ENCODE data around the gene GANC.

GANC gene

GRCh38 chr15:42373274-42373673 lies 100.3 kb downstream of the GANC start:
- in situ Hi-C loops (cut with HindIII; ENCODE audit: low sequenced_read_pairs), result no loop called here

GRCh38 chr15:42373936-42374335 lies 100.9 kb downstream of the GANC start:
- in situ Hi-C loops (cut with HindIII; ENCODE audit: low sequenced_read_pairs), result no loop called here

GRCh38 chr15:42374810-42375209 lies 101.8 kb downstream of the GANC start:
- in situ Hi-C loops (cut with HindIII; ENCODE audit: low sequenced_read_pairs), result no loop called here

GRCh38 chr15:42375252-42375651 lies 102.3 kb downstream of the GANC start:
- in situ Hi-C loops (cut with HindIII; ENCODE audit: low sequenced_read_pairs), result no loop called here

- in situ Hi-C loops (cut with HindIII; ENCODE audit: low sequenced_read_pairs), result no loop called here
Observed at GRCh38 chr15:42375941-42376340, 102.9 kb downstream of the GANC start.

- in situ Hi-C loops (cut with HindIII; ENCODE audit: low sequenced_read_pairs), result no loop called here
Observed at GRCh38 chr15:42378011-42378410, 105.0 kb downstream of the GANC start.

- in situ Hi-C loops (cut with HindIII; ENCODE audit: low sequenced_read_pairs), result no loop called here
Observed at GRCh38 chr15:42384597-42384996, 111.6 kb downstream of the GANC start.

- in situ Hi-C loops (cut with HindIII; ENCODE audit: low sequenced_read_pairs), result no loop called here
Observed at GRCh38 chr15:42385206-42385979, 112.4 kb downstream of the GANC start.

- in situ Hi-C loops (cut with HindIII; ENCODE audit: low sequenced_read_pairs), result no loop called here
Observed at GRCh38 chr15:42385980-42386700, 113.1 kb downstream of the GANC start.

- in situ Hi-C loops (cut with HindIII; ENCODE audit: low sequenced_read_pairs), result no loop called here
Observed at GRCh38 chr15:42387603-42388002, 114.6 kb downstream of the GANC start.

GRCh38 chr15:42392309-42393024 lies 119.5 kb downstream of the GANC start:
- in situ Hi-C loops (cut with HindIII; ENCODE audit: low sequenced_read_pairs), result no loop called here

- in situ Hi-C loops (cut with HindIII; ENCODE audit: low sequenced_read_pairs), result no loop called here
Observed at GRCh38 chr15:42394106-42394505, 121.1 kb downstream of the GANC start.

- in situ Hi-C loops (cut with HindIII; ENCODE audit: low sequenced_read_pairs), result no loop called here
Observed at GRCh38 chr15:42395838-42396237, 122.8 kb downstream of the GANC start.

- in situ Hi-C loops (cut with HindIII; ENCODE audit: low sequenced_read_pairs), result no loop called here
Observed at GRCh38 chr15:42401544-42402454, 128.8 kb downstream of the GANC start.

- in situ Hi-C loops (cut with HindIII; ENCODE audit: low sequenced_read_pairs), result no loop called here
Observed at GRCh38 chr15:42402455-42403205, 129.6 kb downstream of the GANC start.

- in situ Hi-C loops (cut with HindIII; ENCODE audit: low sequenced_read_pairs), result no loop called here
Observed at GRCh38 chr15:42403389-42403788, 130.4 kb downstream of the GANC start.

GRCh38 chr15:42404461-42405235 lies 131.6 kb downstream of the GANC start:
- in situ Hi-C loops (cut with HindIII; ENCODE audit: low sequenced_read_pairs), result loop anchor here (5.0 kb wide), 1 partner anchor 37 kb away; no protein-coding TSS in a partner anchor

GRCh38 chr15:42405863-42406482 lies 133.0 kb downstream of the GANC start:
- in situ Hi-C loops (cut with HindIII; ENCODE audit: low sequenced_read_pairs), result loop anchor here (5.0 kb wide), 1 partner anchor 39 kb away; no protein-coding TSS in a partner anchor
